HG02588 (cell line): ENCODE results near the gene HIVEP3.

ENCODE experiments used
- ATAC-seq: cut with Tn5 transposase; IDR thresholded peaks from one replicate; pipeline ENCODE4 v1.9.1; 2021; ENCODE audit warnings: mild to moderate bottlenecking, moderate library complexity; ENCODE audit not compliant: unreplicated experiment

The HIVEP3 gene

GRCh38 chr1:41528726-41529605 lies 389.8 kb downstream of the HIVEP3 start:
- no peak for ATAC-seq

DNA sequence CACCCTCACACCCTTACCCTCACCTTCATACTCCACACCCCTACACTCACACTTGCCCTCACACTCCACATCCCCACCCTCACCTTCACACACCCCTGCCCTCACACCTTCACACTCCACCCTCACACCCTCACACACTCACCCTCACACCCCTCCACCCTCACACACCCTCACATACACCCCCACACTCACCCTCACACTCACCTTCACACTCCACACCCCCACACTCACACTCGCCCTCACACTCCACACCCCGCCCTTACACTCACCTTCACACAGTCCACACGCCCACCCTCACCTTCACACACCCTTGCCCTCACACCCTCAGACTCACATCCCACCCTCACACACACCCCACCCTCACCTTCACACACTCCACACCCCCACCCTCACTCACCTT lies 390.6 kb downstream of the HIVEP3 start:
- no peak for ATAC-seq

GRCh38 chr1:41526956-41527561 lies 391.7 kb downstream of the HIVEP3 start:
- no peak for ATAC-seq

- ATAC-seq, result no peak
Measured at GRCh38 chr1:41525891-41526587, 392.7 kb downstream of the HIVEP3 start.

DNA sequence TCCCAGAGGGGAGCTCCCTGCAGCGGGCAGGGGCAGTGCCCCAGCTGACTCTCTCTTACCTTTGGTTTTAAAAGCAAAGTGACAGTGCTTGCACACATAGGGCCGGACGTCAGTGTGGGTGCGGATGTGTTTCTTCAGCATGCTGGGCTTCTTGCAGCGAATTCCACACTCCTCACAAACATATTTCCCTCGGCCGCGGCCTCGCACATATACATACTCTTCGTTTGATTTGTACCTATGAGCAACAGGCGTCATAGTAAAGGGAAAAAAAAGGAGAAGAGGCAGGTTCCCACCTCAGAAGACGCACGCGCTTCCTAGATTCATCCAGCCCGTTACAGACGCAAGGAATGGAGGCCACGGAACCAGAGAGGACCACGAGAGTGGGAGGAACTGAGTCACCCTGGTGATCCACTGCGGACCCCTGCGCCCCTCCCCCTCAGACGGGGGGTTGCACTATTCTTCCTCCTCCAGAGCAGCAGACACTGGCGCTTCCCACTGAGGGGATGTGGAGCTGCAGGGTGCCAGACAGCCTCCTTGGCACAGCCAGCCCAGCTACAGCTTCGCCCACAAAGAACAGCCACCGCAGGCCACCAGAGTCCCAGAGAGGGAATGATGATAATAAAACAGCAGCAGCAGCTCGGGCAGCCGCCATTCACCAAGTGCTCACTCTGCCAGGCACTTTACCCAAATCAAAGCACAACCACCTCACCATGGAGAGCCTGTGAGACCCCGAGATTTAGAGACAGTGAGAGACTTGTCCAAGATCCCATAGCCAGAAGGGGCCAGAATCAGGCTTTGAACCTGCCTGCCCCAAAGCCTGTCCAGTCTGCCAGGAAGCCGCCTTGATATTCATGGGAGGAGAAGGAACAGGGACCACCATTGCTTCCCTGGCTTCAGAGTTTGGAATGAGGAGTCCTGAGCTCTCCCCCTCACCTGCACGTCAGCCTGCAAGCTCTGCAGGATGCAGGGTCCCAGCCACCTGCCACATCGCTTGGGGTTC lies 393.7 kb downstream of the HIVEP3 start:
- ATAC-seq, result no peak

DNA sequence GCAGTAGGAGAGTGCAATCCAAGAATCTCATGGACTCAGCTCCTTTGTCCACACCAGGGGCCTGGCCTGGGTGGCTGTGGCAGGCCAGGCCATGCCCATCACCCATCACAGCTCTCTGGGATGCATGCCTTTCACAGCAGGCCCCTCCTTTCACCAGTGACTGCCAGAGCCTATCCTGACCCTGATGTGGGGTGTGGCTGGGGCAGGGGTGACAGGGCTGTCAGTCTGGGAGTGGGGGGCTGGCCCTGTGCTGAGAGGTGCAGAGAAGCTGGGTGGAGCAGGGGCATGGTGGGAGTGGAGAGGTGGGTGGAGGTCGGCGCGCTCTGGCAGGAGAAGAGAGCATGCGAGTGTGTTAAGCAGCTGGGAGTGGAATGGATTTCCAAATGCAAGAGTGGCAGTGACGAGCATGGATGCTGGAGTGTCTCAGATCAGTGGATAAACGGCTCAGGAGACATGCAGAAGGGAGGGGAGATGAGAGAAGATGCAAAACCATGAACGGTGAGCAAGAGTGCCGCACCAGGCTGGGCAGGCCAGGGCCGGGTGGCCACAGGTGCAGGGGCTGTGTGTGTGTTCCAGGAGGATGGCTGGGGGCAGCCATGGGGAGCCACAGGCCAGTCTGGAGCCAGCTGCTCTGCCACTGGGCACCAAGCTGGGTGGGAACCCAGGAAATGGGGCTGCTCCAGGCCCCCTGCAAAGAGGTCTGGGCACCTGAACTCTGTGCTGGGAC lies 394.6 kb downstream of the HIVEP3 start:
- ATAC-seq, result no peak

DNA sequence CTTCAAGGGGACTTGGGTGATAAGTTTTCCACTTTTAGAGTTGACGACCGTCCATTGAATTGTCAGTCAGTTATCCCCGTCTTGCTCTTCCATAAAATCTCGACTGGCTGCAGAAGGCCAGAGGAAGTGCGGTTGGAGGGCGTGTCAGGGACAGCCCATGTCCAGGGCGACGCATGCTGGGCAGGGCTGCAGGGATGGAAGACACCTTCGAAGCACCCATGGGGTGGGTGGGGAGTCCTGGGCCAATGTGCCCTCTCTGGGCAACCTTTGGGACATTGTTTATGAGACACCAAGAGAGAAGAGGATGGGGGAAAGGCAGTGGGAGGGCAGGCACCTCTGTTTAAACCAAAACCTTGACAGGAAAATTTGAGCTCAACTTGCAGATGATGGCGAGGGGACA lies 395.7 kb downstream of the HIVEP3 start:
- ATAC-seq, result no peak

DNA sequence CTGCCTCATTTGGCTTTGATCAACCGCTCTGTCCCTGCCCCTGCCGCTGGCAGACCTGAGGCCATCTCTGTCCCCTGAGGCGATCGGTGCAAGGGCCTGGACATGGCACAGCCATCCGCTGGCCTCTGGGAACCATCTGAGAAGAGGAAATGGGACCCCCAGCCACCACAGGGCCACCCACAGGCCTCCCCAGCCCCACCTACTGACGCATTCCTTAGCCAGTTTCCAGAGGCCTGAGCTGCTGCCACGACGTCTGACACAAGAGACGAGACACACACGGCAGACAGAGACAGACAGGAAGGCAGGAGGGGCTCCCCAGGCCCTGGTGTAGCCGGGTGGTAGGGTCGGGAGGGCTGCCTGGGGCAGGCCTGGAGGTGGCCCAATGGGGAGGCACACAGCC lies 397.0 kb downstream of the HIVEP3 start:
- ATAC-seq, result no peak

DNA sequence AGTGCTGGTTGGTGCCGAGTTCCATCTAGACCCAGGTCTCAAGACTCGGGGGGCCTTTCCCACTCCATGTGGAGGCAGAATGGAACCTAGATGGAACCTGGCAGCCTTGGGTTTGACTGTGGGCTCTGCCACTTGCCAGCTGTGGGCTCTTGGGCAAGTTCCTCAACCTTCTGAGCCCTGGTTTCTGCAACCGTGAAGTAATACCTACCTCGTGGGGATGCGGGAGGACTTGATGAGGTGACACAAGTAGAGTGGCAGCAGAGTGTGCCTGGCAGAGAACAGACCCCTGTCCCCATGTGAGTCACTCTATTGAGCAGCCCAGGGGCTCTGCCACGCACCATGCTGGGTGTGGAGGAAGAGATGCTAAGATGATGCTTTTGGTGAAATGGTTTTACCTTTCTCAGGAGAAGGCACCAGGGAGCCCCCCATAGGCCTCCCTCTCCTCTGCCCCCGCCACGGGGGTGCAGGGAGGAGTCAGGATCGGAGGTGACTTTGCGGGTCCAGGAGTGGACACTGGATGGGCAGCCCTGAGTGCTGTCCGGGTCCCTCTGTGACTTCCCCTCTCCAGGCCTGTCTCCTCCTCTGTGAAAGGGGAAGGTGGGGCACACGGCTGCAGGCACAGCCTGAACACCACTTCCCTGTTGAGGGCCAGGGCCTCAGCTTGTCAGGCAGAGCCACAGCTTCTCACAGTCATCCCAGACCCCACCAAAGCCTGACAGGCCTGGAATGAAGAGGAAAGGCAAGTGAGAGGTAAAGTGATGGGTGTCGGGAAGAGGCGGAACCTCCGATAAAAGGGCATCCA lies 397.6 kb downstream of the HIVEP3 start:
- no peak for ATAC-seq

DNA sequence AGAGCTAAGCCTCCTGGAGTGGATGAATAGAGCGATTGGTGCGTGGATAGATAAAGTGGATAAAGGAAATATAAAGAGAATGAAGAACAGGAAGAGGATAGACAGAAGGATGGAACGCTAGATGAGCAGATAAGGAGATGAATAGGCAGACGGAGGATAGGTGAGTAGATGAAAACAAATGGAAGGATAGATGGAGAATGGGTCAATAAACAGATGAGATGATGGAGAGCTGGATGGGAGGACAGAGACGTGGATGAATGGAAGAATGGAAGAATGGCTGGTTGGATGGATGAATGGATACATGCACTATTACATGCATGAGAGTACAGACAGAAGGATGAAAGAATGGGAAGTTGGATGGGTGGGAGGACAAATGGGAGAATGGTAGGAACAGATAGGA lies 399.1 kb downstream of the HIVEP3 start:
- no peak for ATAC-seq

GRCh38 chr1:41518471-41518870 lies 400.3 kb downstream of the HIVEP3 start:
- no peak for ATAC-seq

- ATAC-seq, result no peak
Measured at GRCh38 chr1:41517062-41517438, 401.7 kb downstream of the HIVEP3 start.

DNA sequence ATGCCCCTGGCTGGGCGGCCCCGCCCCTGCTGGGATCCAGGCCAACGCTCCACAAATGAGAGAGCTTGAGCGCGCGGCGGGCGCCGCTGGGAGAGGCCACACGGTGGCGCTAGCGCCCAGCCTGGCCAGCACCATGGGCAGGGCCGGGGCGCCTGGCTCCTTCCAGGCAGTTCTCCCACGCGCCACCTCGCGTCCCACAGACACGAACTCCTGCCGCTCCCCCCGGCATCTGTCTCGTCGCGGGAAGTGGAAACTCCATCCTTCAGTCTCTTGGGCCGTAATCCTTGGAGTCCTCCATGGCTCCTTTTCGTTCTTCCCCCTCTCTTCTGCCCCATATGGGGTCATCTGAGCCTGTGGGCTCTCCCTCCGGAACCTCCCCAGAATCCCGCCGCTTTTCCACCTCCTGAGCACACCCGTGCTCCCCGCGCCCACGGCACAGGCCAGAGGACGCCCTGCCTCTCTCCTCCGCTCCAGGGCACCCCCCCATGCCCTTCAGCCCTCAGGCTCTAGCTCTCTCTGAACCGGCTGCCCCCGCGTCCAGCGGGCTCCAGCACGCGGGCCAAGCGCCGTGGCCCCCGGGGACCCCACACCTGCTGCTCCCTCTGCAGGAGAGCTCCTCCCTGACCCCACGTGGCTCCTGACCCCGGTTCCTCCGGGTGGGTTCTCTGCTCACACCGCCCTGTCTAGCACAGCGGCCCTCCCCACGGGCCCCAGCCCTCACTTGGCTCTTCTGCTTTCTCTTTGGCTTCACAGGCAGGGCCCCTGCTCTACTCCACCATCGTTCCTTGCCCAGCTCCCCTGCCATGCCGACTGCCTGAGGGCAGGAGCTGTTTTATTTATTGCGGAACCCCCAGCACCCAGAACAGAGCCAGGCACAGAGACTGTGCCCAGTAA lies 402.3 kb downstream of the HIVEP3 start:
- peak; percentile 68 for ATAC-seq

DNA sequence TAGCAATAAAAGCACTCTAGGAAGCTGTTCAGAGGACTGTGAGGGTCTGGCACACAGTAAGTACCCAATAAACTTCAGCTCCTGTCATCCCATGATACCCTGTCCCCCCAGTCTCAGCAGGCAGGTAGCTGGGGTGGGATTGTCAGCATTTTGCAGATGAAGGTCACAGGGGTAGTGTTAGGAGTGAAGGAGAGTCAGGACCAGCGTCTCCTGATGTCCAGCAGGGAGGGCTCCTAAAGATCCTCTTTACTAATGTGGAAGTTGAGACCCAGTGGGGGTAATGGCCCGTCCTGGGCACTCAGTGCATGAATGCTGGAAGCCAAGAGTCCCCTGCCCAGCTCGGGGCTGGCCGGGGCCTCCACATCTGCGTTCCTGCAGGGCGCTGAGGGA lies 402.9 kb downstream of the HIVEP3 start:
- ATAC-seq, result no peak

- ATAC-seq, result no peak
Measured at GRCh38 chr1:41515131-41515678, 403.5 kb downstream of the HIVEP3 start.

DNA sequence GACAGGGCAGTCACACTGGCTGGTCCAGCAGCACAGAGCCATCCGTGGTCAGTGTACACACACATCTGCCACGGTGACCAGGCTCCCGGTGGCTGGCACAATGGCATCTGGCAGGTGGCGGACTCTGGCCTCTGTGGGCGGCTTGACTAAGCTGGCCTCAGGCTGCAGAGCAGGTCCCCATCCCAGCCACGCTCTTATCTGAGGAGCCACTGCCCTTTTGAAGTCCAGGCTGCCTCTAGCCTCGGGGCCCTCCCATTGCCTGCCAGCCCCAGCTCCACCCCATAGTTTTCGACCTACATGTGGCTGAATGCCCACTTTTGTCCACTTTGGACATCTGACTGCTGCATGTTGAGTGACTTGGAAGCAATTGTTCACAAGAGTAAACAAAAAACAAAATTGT lies 404.3 kb downstream of the HIVEP3 start:
- ATAC-seq, result no peak

- ATAC-seq, result no peak
Measured at GRCh38 chr1:41513383-41513735, 405.4 kb downstream of the HIVEP3 start.
